ENCODE measurements around the gene LRRC63. TPM values are rescaled to one million over a fixed set of nuclear protein-coding genes. Genes with fewer than 3 reads are reported as not detected.

The LRRC63 gene
- polyA plus RNA-seq, 6 donors from 2014 or later: not detected

DNA sequence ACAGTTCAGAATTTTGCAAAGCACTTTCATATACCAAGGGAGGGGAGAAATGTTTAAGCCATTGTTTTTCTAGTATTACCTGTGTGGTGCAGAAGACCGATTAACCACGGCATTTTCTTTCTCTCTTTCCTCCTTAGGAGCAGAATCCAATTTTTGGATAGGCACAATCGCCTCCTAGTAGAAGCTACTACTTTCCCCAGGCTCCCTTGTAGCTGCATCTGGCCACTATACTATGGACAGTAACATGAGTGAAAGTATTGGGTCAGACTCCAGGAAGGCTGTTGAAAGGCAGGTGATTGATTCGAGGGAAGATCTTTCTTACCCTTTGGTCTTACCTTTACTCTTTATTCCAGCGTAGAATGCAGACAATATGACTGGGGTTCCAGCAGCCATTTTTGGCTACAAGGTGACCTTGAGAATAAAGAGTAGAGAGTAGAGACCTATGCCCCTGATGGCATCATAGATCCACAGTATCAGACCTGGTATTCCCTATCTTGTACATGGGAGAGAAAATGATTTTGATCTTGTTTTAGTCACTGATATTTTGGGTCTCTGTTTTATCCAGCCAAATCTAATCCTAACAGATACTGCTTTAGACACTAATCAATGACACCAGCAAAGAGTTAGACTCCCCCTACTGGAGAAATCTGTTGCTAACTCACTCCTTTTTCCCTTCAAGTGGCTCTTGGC, 77.0 kb downstream of the LRRC63 start:
- H3K27me3 Mint-ChIP-seq: peaks cover 0 to 4% (median 0%) of the 10 kb centered on the region in 3 donors
- H3K27ac Mint-ChIP-seq: no peak overlapping the region
- H3K4me3 Mint-ChIP-seq: no peak overlapping the region
- no peaks in the 10 kb centered on the region for H3K9me3 Mint-ChIP-seq
- H3K36me3 Mint-ChIP-seq: no peaks in the 10 kb centered on the region
- DNase-seq: peak; percentile 34
- H3K4me1 Mint-ChIP-seq: no peaks in the 10 kb centered on the region
- peak; percentile 58 to 70 for ATAC-seq (ENCODE audit: low read depth in 2 of 2)

DNA sequence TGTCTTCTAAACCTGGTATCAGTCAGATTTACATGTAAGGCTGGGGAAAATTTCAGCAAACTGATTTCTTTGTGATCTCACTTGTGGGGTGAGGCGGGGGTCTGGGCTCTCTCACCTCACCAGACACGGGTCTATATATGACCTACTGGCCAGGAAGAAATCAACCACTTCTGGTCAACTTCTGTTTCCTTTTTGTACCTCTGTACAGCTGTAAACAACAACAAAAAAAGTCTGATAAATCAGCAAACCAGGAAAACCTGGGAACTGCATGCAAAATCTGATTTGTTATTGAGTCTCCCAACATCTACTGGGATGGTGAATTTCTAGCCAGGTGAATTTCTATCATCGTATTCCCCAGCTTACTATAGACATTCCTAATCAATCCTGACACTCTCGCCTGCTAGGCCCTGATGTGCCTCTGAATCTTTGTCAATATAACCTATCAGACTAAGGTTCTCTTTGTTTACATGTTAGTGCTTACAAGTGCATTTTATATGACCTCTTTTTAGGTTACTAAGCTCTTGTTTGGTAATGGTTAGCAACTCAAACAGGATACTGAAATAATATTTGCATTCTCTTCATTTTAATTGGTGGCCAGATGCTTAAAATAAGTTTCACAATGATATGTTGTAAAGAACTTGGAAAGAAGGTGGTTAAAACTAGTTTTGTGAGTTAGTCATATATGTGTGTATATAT, 77.7 kb downstream of the LRRC63 start:
- DNase-seq (no peak), ATAC-seq (ENCODE audit: low read depth in 2 of 2) (no peak)
- Mint-ChIP-seq H3K9me3 (no peaks in the 10 kb centered on the region), H3K27me3 (peaks cover 0 to 4% (median 0%) of the 10 kb centered on the region in 3 donors), H3K4me3 (no peak overlapping the region), H3K36me3 (no peaks in the 10 kb centered on the region), H3K27ac (no peak overlapping the region), H3K4me1 (no peaks in the 10 kb centered on the region)

DNA sequence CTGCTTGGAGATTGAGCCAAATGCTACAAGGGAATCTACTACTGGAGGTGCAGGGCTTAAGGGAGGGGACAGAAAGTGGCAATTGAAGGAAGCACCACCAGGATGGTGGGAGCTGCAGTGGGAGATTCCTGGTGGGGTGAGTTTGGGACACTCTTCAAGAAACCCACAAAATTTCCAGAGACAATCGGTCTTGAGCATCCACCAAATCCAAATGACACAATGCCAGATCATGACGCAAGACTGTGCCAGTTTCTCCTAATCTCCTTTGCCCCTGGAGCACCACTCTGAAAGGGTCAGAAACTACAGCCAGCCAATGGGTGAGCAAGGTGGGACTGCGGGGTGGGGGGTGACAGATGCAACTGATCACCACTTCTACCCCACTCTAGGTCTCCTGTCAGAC, 78.7 kb downstream of the LRRC63 start:
- H3K36me3 Mint-ChIP-seq: no peaks in the 10 kb centered on the region
- no peaks in the 10 kb centered on the region for H3K9me3 Mint-ChIP-seq
- peaks cover under 1 to 3% (median 2%) of the 10 kb centered on the region in 3 donors for H3K4me1 Mint-ChIP-seq
- H3K4me3 Mint-ChIP-seq: no peak overlapping the region
- ATAC-seq (ENCODE audit: low read depth in 2 of 2) (no peak), DNase-seq (no peak)
- peaks cover 0 to 4% (median 0%) of the 10 kb centered on the region in 3 donors for H3K27me3 Mint-ChIP-seq
- H3K27ac Mint-ChIP-seq: peak overlapping the region in 1 of 6 donors; percentile 7

DNA sequence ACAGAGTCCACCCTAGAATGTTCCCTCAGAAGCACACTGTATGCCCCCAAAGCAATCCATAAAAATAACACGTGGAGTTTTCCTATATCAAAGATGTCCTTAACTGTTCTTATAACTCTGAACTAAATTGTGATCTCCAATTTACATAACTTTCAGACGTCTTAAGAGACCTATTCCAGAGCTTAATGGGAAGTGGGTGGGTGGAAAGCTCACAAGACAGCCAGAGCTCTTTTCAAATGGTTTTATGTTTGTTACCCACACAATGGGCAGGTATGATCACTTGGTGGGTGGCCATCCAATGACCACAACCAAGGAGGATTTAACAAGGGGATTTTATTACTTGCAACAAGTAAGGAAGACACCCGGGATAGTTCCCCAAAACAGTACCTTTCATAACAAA, 81.7 kb downstream of the LRRC63 start:
- Mint-ChIP-seq H3K27ac (peak overlapping the region in 1 of 6 donors; percentile 49), H3K9me3 (no peaks in the 10 kb centered on the region), H3K36me3 (no peaks in the 10 kb centered on the region), H3K27me3 (no peaks in the 10 kb centered on the region), H3K4me3 (no peak overlapping the region), H3K4me1 (peaks cover 13 to 15% (median 14%) of the 10 kb centered on the region in 3 donors)
- DNase-seq: no peak
- no peak for ATAC-seq (ENCODE audit: low read depth in 2 of 2)

DNA sequence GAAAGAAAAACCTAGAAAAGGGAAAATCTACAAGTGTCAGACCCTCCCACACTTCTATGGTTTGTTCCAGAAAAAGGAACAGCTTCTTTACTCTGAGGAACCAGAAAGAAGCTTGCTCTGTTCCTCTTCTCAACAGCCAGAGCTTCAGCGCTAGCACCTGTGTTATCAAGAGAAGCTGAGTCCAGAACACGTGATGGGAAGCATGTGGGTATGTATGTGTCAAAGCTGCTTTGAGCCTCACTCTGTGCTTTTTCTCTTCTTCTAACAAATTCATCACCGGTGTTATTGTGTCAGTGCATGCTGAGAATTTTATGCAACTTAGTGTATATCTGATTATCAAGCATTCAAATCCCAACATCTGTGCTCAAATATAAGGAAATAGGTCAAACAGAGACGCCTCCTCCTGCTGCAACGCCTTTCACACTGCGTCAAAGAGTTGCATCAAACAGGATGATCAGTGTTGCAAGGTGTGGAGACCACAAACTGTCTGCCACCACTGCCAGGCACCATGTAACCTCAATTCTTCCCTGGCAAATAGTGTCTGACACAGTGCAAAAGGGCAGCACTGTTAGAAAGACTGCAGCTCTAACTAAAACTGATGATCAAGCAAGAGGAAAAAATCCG, 83.9 kb downstream of the LRRC63 start:
- no peaks in the 10 kb centered on the region for H3K36me3 Mint-ChIP-seq
- H3K4me1 Mint-ChIP-seq: peaks cover 13 to 15% (median 14%) of the 10 kb centered on the region in 3 donors
- no peaks in the 10 kb centered on the region for H3K27me3 Mint-ChIP-seq
- H3K4me3 Mint-ChIP-seq: peak overlapping the region in 6 of 8 donors; percentile 0 to 48 (median 24)
- DNase-seq (peak; percentile 39), ATAC-seq (ENCODE audit: low read depth in 2 of 2) (peak; percentile 91 to 92)
- H3K9me3 Mint-ChIP-seq: peaks cover 0 to 13% (median 2%) of the 10 kb centered on the region in 7 donors
- H3K27ac Mint-ChIP-seq: peak overlapping the region in 3 of 6 donors; percentile 7 to 19 (median 9)

DNA sequence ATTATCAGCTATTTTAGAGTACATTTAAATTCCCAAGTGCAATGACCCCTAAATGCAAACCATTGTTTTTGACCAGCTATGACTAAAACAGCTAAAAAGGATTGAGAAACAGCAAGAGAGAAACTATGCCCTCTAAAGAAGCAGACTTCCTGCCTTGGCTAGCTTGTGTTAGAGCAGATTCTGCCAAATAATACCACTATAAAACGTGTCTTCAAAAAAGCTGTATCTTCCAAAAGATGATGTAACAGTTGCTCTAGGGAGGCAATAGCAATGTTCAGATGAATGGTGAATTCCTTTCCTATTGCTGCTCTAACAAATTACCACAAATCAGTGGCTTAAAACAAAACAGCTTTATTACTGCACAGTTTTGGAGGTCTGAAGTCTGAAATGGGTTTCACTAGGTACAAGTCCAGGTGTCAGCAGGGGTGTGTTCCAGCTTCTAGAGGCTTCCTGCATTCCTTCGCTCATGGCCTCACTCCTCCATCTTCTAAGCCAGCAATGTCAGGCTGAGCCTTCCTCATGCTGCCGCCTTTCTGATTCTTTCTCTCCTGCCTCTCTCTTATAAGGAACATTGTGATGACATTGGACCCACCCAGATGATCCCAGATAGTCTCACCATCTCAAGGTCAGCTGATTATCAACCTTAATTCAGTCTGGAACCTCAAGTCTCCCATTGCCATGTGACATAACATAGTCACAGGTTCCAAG, 84.5 kb downstream of the LRRC63 start:
- Mint-ChIP-seq H3K4me1 (peaks cover 13 to 15% (median 14%) of the 10 kb centered on the region in 3 donors), H3K27me3 (no peaks in the 10 kb centered on the region), H3K9me3 (peaks cover 0 to 19% (median 6%) of the 10 kb centered on the region in 7 donors), H3K27ac (peak overlapping the region in 1 of 6 donors; percentile 85), H3K4me3 (peak overlapping the region in 1 of 8 donors; percentile 35), H3K36me3 (no peaks in the 10 kb centered on the region)
- ATAC-seq (ENCODE audit: low read depth in 2 of 2) (no peak), DNase-seq (no peak)

DNA sequence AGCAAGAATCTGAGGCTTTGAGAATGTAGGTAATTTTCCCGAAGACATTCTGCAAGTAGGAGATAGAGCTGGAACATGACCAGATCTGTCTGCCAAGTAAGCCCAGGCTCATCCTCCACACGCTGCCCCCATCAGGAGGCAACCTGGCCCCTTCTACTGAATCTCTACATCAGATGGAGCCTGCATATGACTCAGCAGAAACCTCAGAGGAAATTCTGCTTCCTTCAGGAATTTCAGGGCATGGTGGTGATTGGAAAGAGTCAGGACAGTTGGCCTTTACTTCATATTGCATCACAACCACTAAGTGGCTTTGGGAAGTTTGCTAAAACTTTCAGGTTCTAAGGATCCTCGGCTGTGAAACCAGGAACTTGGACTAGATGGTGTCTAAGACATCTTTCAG, 85.2 kb downstream of the LRRC63 start:
- ATAC-seq (ENCODE audit: low read depth in 2 of 2) (no peak), DNase-seq (no peak)
- Mint-ChIP-seq H3K4me1 (peaks cover 13 to 15% (median 14%) of the 10 kb centered on the region in 3 donors), H3K9me3 (peaks cover 0 to 26% (median 8%) of the 10 kb centered on the region in 7 donors), H3K27me3 (no peaks in the 10 kb centered on the region), H3K36me3 (no peaks in the 10 kb centered on the region), H3K27ac (no peak overlapping the region), H3K4me3 (peak overlapping the region in 1 of 8 donors; percentile 10)

DNA sequence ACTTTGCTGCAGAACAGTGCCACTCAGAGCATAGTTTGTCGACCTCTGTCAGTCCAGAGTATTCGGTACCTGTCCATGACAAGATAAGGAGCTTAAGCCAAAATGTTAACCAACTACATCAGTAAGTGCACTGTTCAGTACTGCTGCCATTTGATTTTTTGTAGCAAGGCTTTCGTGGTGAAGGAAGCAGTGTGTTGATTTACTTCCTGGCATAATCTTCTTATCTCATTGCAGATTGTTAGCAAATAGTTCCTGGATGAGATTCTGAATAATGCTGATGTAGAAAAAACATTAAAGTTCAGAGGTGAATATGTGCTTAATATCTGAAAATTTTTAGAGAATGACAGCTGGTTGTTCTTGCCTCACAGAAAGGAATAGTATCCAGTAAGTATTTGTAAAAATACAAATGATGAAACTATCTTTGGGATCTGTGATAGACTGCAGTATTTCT, 85.7 kb downstream of the LRRC63 start:
- H3K4me1 Mint-ChIP-seq: peaks cover 13 to 15% (median 14%) of the 10 kb centered on the region in 3 donors
- peaks cover 0 to 30% (median 12%) of the 10 kb centered on the region in 7 donors for H3K9me3 Mint-ChIP-seq
- peak overlapping the region in 1 of 6 donors; percentile 29 for H3K27ac Mint-ChIP-seq
- no peak for ATAC-seq (ENCODE audit: low read depth in 2 of 2)
- peaks cover 0 to 3% (median 0%) of the 10 kb centered on the region in 3 donors for H3K27me3 Mint-ChIP-seq
- no peaks in the 10 kb centered on the region for H3K36me3 Mint-ChIP-seq
- no peak for DNase-seq
- H3K4me3 Mint-ChIP-seq: no peak overlapping the region

DNA sequence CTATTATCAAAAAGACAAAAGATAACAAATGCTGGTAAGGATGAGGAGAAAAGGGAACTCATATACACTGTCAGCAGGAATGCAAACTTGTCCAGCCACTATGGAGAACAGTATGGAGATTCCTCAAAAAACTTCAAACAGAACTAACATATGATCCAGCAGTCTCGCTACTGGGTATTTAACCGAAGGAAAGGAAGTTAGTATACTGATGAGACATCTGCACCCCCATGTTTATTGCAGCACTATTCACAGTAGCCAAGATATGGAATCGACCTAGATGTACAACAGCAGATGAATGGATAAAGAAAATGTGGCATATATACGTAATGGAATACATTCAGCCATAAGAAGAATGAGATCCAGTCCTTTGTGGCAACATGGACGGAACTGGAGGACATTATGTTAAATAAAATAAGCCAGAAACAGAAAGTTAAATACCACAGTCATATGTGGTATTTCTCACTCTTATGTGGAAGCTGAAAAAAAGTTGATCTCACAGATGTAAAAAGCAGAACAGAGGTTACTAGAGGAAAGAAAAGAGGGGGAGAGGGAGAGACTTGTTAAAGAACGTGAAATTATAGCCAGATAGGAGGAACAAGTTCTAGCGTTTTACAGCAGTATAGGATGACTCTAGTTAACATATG, 92.1 kb downstream of the LRRC63 start:
- peaks cover 0 to 4% (median 3%) of the 10 kb centered on the region in 3 donors for H3K27me3 Mint-ChIP-seq
- peaks cover 0 to 41% (median 16%) of the 10 kb centered on the region in 7 donors for H3K9me3 Mint-ChIP-seq
- no peak overlapping the region for H3K4me3 Mint-ChIP-seq
- DNase-seq (no peak), ATAC-seq (ENCODE audit: low read depth in 2 of 2) (peak; percentile 43 to 65)
- H3K27ac Mint-ChIP-seq: peak overlapping the region in 1 of 6 donors; percentile 17
- H3K36me3 Mint-ChIP-seq: no peaks in the 10 kb centered on the region
- peaks cover 5 to 6% (median 6%) of the 10 kb centered on the region in 3 donors for H3K4me1 Mint-ChIP-seq

DNA sequence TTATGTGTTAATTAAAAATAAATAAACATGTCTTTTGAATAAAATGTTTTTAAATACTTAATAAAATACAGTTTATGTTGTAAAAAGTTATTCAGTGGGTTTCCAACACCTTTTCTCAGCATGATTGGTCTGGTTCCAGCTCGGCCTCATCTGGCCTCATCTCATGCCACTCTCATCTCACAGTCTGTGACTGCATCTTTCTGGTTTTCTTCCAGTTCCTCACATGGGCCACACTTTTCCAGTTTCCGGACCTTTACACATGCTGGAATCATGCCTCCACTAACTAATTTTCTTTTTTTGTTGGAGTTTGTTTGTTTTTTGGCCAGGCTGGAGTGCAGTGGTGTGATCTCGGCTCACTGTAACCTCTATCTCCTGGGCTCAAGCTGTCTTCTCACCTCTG, 92.8 kb downstream of the LRRC63 start:
- peaks cover 0 to 4% (median 3%) of the 10 kb centered on the region in 3 donors for H3K27me3 Mint-ChIP-seq
- DNase-seq: no peak
- H3K4me3 Mint-ChIP-seq: no peak overlapping the region
- H3K9me3 Mint-ChIP-seq: peaks cover 0 to 42% (median 16%) of the 10 kb centered on the region in 7 donors
- H3K4me1 Mint-ChIP-seq: peaks cover 5 to 6% (median 6%) of the 10 kb centered on the region in 3 donors
- peaks cover 1 to 2% of the 10 kb centered on the region in 2 donors for H3K36me3 Mint-ChIP-seq
- H3K27ac Mint-ChIP-seq: peak overlapping the region in 1 of 6 donors; percentile 17
- no peak for ATAC-seq (ENCODE audit: low read depth in 2 of 2)

DNA sequence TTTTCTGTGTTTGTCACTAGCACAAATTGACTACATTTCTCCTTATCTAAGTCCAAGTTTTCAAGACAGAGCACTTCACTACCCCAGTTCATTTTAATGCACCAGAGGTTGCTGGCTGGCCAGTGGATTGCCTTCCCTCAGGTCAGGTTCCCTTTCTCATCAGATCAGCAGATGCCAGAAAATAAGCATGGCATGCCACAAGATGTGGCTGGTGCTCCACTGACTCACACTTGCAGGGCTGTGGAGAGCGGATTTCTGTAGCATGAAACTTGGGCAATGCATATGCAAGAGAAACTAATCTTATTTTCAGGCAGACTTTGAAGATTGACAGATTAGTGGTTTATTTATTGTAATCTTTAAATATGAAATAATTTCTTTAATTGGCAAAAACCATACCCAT, 95.8 kb downstream of the LRRC63 start:
- no peak for ATAC-seq (ENCODE audit: low read depth in 2 of 2)
- Mint-ChIP-seq H3K9me3 (peaks cover 0 to 28% (median 6%) of the 10 kb centered on the region in 7 donors), H3K27me3 (peaks cover 0 to 3% (median 0%) of the 10 kb centered on the region in 3 donors), H3K27ac (no peak overlapping the region), H3K36me3 (peaks cover 13 to 18% of the 10 kb centered on the region in 2 donors), H3K4me3 (no peak overlapping the region), H3K4me1 (peaks cover 5 to 6% (median 6%) of the 10 kb centered on the region in 3 donors)
- no peak for DNase-seq

DNA sequence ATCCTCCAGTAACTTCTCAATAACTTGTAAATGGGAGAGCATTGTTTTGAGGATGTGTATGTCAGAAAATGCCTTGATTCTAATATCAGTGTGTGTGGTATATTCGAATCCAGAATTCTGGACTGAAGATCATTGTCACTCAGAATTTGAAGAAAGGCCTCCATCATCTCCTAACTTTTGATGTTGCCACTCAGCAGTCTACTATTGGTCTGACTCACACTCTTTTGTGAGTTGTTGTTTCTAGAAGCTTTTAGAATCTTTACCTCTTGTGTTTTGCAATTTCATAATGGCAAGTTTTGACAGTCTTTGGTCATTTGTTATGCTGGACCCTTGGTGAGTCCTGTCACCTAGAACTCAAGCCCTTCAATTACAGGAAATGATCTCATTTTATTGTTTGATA, 98.3 kb downstream of the LRRC63 start:
- H3K36me3 Mint-ChIP-seq: peaks cover 13 to 18% of the 10 kb centered on the region in 2 donors
- H3K9me3 Mint-ChIP-seq: peaks cover 0 to 18% (median 6%) of the 10 kb centered on the region in 7 donors
- peaks cover 0 to 3% (median 0%) of the 10 kb centered on the region in 3 donors for H3K27me3 Mint-ChIP-seq
- ATAC-seq (ENCODE audit: low read depth in 2 of 2) (no peak), DNase-seq (no peak)
- no peak overlapping the region for H3K27ac Mint-ChIP-seq
- H3K4me3 Mint-ChIP-seq: no peak overlapping the region
- peaks cover 4 to 7% (median 5%) of the 10 kb centered on the region in 3 donors for H3K4me1 Mint-ChIP-seq

Measured in naive B cell (primary cell).